Adipose tissue (tissue), 3 donors: Measurements from ENCODE around the gene LRG1. TPM values are rescaled to one million over a fixed set of nuclear protein-coding genes. Genes with fewer than 3 reads are reported as not detected.

Experiments
- H3K27ac ChIP-seq: one replicate; pipeline ENCODE4 v1.5.1; 2013; ENCODE audit warnings: low read depth, low read length
- WGBS, 3 donors: extraction: QIAGEN DNeasy Blood & Tissue Kit; methylation state at CpG; one replicate each; pipeline ENCODE4 v1.1.7; 2013; 5-methylcytosine and 5-hydroxymethylcytosine counted together
- polyA plus RNA-seq, 3 donors: library from polyadenylated mRNA; stranded (reverse); fragments of 200-250 nt; gene quantifications; one replicate each; pipeline ENCODE4 v1.2.3, GENCODE V29; 2013
- donor health status: healthy with polysubstance abuse.
- donor health status: Bipolar disorder and iron deficiency.
- donor health status: healthy.

LRG1 gene
- polyA plus RNA-seq, 3 donors, result 7.1 to 18.6 (median 13.4) TPM

DNA sequence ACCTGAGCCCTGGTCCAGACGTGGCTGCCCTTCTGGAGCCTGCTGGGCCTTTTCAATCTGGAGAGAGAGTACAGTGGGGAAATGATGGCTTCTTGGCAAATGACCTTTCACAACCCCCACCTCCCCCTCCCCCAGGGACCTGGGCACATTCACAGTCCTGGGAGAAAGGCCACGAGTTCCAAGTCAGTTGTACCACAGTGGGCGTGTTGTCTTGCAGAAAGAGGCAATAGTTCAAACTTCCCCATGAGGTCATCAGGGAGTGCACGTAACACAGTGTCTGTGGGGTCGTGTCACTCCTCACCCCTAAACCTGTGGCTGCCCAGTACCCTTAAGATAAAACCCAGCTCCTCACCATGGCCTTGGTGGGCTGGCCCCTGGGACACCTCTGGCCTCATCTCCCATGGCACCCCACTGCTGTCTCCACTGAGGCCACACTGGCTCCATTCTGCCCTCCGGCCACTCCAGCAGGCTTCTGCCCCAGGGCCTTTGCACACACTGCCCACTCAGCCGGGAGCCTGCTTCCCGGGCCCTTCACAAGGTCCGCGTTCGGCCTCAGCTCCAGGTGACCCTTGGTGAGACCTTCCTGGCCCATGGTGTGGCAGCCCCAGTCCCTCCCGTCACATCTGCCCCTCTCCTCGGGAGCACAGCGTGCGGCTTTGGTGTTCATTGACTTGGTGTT is 34.8 kb downstream of the LRG1 start:
- WGBS, 3 donors, result 65 to 95% (median 68%) methylated on average over 15 of the region's 15 CpGs
- no peak overlapping the region for H3K27ac ChIP-seq

- WGBS, 3 donors, result 74 to 87% (median 81%) methylated on average over 21 to 23 of the region's 23 CpGs
- no peak overlapping the region for H3K27ac ChIP-seq
Measured at GRCh38 chr19:4504297-4504701, 35.5 kb downstream of the LRG1 start.

GRCh38 chr19:4503825-4504170 is 36.0 kb downstream of the LRG1 start:
- WGBS, 3 donors, result 75 to 91% (median 80%) methylated on average over 10 of the region's 10 CpGs
- H3K27ac ChIP-seq, result no peak overlapping the region

- 80 to 91% (median 86%) methylated on average over 24 to 25 of the region's 25 CpGs for WGBS, 3 donors
- H3K27ac ChIP-seq, result no peak overlapping the region
Measured at GRCh38 chr19:4503132-4503824, 36.6 kb downstream of the LRG1 start.

GRCh38 chr19:4502282-4503131 is 37.3 kb downstream of the LRG1 start:
- no peak overlapping the region for H3K27ac ChIP-seq
- WGBS, 3 donors, result 77 to 87% (median 84%) methylated on average over 37 of the region's 37 CpGs

GRCh38 chr19:4501691-4502090 is 38.1 kb downstream of the LRG1 start:
- no peak overlapping the region for H3K27ac ChIP-seq
- WGBS, 3 donors, result 84 to 87% (median 84%) methylated on average over 17 to 25 of the region's 25 CpGs

GRCh38 chr19:4500841-4501591 is 38.8 kb downstream of the LRG1 start:
- no peak overlapping the region for H3K27ac ChIP-seq

DNA sequence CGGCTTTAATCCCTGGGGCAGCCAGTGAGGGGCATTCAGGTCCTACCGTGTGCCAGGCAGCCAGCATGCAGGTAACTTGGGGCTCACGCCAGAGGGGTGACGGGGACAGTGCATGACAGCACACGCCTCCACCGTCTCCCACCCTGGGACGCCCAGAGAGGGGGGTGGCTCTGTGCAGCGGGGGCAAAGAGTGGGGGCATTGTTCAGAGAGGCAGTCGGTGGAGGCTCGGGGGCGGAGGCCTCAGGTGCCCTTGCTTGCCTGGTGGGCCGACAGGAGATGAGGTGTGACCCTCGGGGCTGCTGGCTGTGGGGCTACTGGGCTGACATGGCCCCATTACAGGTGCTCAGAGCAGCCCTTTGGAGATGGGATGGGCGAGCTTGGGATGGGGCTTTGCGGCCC is 40.0 kb downstream of the LRG1 start:
- no peak overlapping the region for H3K27ac ChIP-seq
- 92 to 95% (median 95%) methylated on average over 15 of the region's 15 CpGs for WGBS, 3 donors

More at GRCh38 chr19:4500841-4501591, 38.8 kb downstream of the LRG1 start:
- WGBS, 3 donors, result 89 to 92% (median 91%) methylated on average over 27 to 29 of the region's 29 CpGs

DNA sequence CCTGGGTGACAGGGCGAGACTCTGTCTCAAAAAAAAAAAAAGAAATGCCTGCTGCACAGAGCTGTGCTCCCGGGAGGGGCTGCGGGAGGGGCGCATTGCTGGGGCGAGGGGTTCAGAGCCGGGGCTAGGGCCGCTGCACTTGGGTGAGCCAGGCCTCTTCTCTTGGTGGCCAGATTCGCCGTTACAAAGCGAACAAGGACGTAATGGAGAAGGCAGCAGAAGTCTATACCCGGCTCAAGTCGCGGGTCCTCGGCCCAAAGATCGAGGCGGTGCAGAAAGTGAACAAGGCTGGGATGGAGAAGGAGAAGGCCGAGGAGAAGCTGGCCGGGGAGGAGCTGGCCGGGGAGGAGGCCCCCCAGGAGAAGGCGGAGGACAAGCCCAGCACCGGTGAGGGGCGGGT is 40.5 kb downstream of the LRG1 start:
- no peak overlapping the region for H3K27ac ChIP-seq
- WGBS, 3 donors, result 96 to 98% (median 96%) methylated on average over 22 to 23 of the region's 23 CpGs

DNA sequence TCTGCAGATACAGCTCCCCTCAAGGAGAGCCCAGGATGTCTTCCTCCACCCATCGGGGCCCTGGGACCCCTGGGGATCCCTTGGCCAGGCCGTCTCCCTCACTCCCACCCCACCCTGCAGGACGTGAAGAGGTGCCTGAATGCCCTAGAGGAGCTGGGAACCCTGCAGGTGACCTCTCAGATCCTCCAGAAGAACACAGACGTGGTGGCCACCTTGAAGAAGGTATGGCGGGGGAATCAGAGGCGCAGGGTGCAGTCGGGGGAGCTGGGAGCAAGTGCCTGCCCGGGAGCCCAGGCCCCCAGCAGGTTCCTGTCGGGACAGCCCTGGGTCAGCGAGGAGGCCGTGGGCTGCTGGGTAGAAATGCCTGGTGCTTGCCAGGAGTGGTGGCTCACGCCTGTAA is 41.1 kb downstream of the LRG1 start:
- H3K27ac ChIP-seq, result no peak overlapping the region

DNA sequence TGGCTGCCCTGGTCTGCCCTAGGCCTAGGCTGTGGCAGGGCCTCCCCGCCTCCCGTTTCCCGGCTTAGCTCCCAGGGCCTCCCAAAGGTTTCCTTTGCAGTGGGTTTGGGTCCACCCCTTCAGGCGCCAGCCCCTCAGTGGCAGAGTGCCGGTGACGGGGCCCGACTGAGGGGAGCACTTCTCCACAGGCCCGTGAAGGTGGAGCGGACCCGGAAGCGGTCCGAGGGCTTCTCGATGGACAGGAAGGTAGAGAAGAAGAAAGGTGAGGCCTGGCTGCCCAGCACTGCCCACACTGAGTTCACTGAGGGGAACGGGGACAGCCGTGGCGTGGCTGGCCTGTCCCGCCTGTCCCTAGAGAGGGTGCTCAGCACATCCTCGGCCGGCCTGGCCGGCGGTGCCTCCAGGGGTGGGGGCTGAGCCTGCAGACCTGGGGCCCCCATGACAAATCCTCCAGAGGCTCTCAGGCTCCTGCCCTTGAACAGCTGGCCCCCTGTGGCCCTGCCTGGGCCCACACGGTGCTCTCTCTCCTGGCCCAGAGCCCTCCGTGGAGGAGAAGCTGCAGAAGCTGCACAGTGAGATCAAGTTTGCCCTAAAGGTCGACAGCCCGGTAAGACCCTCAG is 42.0 kb downstream of the LRG1 start:
- 88 to 92% (median 89%) methylated on average over 24 to 25 of the region's 25 CpGs for WGBS, 3 donors

More for the DNA sequence above, 41.1 kb downstream of the LRG1 start:
- WGBS, 3 donors, result 94 to 98% (median 97%) methylated on average over 10 to 12 of the region's 12 CpGs

GRCh38 chr19:4496304-4496703 is 43.5 kb downstream of the LRG1 start:
- no peak overlapping the region for H3K27ac ChIP-seq
- WGBS, 3 donors, result 87 to 89% (median 89%) methylated on average over 15 to 18 of the region's 18 CpGs

More for the DNA sequence above, 42.0 kb downstream of the LRG1 start:
- no peak overlapping the region for H3K27ac ChIP-seq

GRCh38 chr19:4495471-4495870 is 44.4 kb downstream of the LRG1 start:
- H3K27ac ChIP-seq, result no peak overlapping the region
- 84 to 94% (median 90%) methylated on average over 12 of the region's 12 CpGs for WGBS, 3 donors

DNA sequence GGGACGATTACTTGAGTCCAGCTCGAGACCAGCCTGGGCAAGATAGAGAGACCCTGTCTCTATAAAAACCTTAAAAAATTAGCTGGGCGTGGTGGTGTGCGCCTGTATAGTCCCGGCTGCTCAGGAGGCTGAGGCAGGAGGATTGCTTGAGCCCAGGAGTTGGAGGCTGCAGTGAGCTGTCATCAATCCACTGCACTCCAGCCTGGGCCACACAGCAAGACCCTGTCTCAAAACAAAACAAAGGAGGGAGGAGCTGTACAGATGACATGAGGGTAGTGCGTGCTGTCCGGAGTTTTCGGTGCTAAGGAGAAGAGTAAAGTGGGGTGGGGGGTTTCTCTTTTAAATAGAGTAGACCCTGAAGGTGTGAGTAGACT is 45.2 kb downstream of the LRG1 start:
- WGBS, 3 donors, result 95 to 96% (median 96%) methylated on average over 8 of the region's 8 CpGs

DNA sequence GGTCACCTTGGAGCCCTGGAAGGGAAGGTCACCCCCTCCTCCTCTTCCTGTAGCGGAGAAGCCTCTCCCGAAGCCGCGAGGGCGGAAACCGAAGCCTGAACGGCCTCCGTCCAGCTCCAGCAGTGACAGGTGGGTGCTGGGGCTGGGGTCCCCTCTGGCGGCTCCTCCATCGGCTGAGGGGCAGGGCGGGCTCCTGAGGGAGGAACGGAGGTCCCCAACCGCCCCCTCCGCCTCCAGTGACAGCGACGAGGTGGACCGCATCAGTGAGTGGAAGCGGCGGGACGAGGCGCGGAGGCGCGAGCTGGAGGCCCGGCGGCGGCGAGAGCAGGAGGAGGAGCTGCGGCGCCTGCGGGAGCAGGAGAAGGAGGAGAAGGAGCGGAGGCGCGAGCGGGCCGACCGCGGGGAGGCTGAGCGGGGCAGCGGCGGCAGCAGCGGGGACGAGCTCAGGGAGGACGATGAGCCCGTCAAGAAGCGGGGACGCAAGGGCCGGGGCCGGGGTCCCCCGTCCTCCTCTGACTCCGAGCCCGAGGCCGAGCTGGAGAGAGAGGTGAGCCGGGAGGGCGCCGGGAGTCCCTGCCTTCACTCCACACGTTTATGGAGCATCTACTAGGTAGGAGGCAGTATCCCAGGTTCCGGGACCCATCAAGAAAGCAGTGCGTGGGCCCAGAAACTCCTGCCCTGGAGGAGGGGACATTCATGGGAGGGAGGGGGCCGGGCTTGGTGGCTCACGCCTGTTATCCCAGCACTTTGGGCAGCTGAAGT is 45.7 kb downstream of the LRG1 start:
- 95 to 97% (median 96%) methylated on average over 60 to 61 of the region's 61 CpGs for WGBS, 3 donors
- H3K27ac ChIP-seq, result no peak overlapping the region

More for the DNA sequence above, 45.2 kb downstream of the LRG1 start:
- no peak overlapping the region for H3K27ac ChIP-seq

- WGBS, 3 donors, result 93 to 95% (median 95%) methylated on average over 32 to 41 of the region's 41 CpGs
- no peak overlapping the region for H3K27ac ChIP-seq
Measured at GRCh38 chr19:4493104-4493928, 46.5 kb downstream of the LRG1 start.
